ENCODE data around the gene SLC4A11. TPM values are rescaled to one million over a fixed set of nuclear protein-coding genes. Genes with fewer than 3 reads are reported as not detected.
A peak's percentile ranks its signal among the peaks of the same experiment; 100 is the strongest.

The SLC4A11 gene
- total RNA-seq, 2 experiments from 2014 or later, result 0.87 to 1.1 TPM

DNA sequence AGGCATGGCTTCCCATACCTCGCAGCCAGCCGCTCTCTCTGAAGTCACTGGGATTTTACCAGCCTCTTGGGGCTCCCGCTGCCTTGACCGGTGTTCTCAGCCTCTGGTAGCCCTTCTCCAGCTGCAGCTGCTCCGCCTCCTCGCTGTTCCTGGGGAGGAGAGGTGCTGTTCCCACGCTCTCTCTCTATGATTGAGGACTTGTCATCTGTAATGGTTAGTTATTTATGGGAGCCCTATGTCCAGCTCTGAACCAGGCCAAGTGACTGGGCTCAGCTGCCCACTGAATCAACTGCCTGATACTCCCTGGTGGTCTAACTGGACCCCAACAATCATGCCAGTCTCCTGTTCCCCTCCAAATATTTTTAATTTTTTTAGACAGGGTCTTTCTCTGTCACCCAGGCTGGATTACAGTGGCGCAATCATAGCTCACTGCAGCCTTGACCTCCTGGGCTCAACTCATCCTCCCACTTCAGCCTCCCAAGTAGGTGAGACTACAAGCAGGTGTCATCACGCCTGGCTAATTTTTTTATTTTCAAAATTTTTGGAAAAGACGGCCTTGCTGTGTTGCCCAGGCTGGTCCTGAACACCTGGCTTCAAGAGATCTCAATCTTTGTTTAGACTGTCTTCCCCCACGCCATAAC is 4.8 kb upstream of the SLC4A11 start:
- no peaks in the 10 kb centered on the region for H3K36me3 Mint-ChIP-seq

DNA sequence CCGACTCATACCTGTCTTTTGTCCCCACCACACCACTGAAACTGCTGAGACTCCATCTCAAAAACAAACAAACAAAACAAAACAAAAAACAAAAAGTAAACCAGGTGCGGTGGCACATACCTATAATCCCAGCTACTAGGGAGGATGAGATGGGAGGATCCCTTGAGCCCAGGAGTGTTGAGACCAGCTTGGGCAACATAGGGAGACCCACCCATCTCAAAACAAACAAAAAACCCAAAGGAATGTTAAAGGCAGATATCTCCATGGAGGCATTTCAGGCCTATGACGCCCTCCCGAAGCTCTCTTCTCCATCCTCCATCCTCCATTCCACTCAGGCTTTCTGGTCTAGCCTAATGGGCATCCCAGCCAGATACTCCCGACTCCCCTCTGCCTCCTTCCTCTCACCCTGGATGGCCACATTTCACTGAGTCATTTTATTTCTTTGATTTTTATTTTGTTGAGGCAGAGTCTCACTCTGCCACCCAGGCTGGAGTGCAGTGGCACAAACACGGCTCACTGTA is 3.2 kb upstream of the SLC4A11 start:
- Mint-ChIP-seq H3K27me3 (peaks cover 31% of the 10 kb centered on the region), H3K27ac (no peak overlapping the region), H3K36me3 (no peaks in the 10 kb centered on the region), H3K4me1 (ENCODE audit: low read depth) (peaks cover 6% of the 10 kb centered on the region), H3K4me3 (no peak overlapping the region), H3K9me3 (no peaks in the 10 kb centered on the region)
- POLR2A ChIA-PET, result interaction anchor here (0.6 kb wide), 1 partner anchor 141 kb away, joined by 4 read pairs; no protein-coding TSS in a partner anchor
- CTCF ChIA-PET, result interaction anchor here (0.6 kb wide), 1 partner anchor 165 kb away, joined by 5 read pairs; no protein-coding TSS in a partner anchor
- no peak for DNase-seq
- intact Hi-C loops (cut with micrococcal nuclease), result no loop called here

More for the DNA sequence above, 4.8 kb upstream of the SLC4A11 start:
- H3K27ac Mint-ChIP-seq, result no peak overlapping the region
- ChIA-PET CTCF (interaction anchor here (0.9 kb wide), 1 partner anchor 25 kb away, joined by 3 read pairs; no protein-coding TSS in a partner anchor), POLR2A (no interaction called here)
- DNase-seq, result no peak
- no peaks in the 10 kb centered on the region for H3K9me3 Mint-ChIP-seq
- H3K27me3 Mint-ChIP-seq, result peaks cover 31% of the 10 kb centered on the region
- no peak overlapping the region for H3K4me3 Mint-ChIP-seq
- H3K4me1 Mint-ChIP-seq (ENCODE audit: low read depth), result peaks cover 6% of the 10 kb centered on the region
- intact Hi-C loops (cut with micrococcal nuclease), result no loop called here

DNA sequence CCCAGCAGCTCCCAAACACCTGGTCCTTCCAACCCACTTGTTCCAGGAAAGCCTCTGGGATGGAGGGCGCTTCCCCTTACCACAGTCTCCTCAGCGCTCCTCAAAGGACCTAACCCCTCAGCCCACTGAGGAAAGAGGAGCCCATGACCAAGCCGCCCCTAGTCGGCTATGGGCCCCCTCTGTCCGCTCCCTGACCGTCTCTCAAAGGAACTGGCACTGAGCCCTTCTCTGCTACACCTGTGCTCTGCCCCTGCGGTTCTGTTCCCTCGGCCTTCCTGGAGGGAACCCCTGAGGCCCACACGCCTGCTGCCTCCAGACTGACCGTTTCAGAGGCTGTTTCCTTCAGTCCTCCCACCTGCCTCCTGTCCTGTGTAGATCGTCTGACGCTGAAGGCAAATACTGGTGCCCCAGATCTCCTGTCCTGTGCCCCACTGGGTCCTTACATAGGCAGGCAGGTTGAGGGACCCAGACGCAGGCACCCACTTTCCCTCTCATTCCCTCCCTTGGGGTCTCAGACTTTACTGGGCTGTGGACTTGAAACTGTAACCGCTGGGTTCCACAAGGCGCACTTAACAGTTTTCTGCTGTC is 1.9 kb upstream of the SLC4A11 start:
- ChIA-PET POLR2A (no interaction called here), CTCF (interaction anchor here (1.9 kb wide), 1 partner anchor 76 kb away, joined by 4 read pairs; no protein-coding TSS in a partner anchor)
- H3K36me3 Mint-ChIP-seq, result no peaks in the 10 kb centered on the region
- peaks cover 41% of the 10 kb centered on the region for H3K27me3 Mint-ChIP-seq
- H3K27ac Mint-ChIP-seq, result no peak overlapping the region
- no peak for DNase-seq
- H3K9me3 Mint-ChIP-seq, result no peaks in the 10 kb centered on the region
- H3K4me3 Mint-ChIP-seq, result no peak overlapping the region
- intact Hi-C loops (cut with micrococcal nuclease), result no loop called here
- H3K4me1 Mint-ChIP-seq (ENCODE audit: low read depth), result peaks cover 6% of the 10 kb centered on the region

DNA sequence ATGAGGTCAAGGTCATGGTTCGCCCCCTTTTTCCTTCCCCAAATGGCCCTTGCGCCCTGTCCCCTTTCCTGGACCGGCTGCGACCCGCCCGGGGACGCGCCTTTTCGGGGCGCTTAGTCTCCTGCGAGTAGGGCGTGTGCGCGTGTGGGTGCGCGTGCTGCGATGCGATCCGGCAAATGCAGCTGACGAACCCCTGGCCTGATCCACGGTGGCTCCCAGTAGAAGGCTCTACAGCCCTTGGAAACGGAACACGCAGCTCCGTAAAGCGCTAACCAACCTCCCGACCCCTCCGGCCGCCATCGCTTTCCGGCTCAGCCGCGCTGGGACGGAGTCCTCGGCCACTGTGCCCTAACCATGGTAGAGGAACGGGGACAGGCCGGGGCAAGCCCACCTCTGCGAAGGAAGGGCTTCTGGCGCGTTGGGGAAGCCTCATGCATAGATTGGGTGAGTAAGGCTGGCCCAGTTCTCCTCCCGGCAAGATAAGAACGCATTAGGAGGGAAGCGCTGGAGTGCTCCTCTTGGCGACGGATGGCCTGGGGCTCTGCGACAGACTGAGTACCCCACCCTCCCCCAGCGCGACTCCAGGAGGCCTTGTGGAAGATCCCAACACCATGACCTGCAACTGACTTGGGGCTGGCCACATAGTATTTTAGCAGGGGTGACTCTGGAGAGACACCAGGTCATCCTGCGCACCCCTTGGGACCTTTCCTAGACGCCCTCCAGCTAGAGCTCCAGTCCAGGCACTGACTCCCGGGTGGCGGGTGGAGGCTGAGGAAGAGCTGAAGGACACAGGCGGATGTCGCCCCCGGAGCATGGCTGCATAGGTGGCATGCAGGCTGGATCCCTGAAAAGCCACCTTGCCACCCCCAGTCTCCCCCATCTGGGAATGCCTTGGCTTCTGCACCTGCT is 1.1 kb upstream of the SLC4A11 start:
- Mint-ChIP-seq H3K27me3 (peaks cover 43% of the 10 kb centered on the region), H3K9me3 (no peaks in the 10 kb centered on the region), H3K4me3 (peak overlapping the region; percentile 75), H3K27ac (no peak overlapping the region), H3K36me3 (no peaks in the 10 kb centered on the region), H3K4me1 (ENCODE audit: low read depth) (peaks cover 6% of the 10 kb centered on the region)
- ChIA-PET POLR2A (no interaction called here), CTCF (interaction anchor here (1.0 to 2.0 kb wide), 3 partner anchors 19 to 77 kb away, joined by 3 to 5 read pairs (median 4); no protein-coding TSS in a partner anchor)
- intact Hi-C loops (cut with micrococcal nuclease), result loop anchor here (2.0 kb wide), 1 partner anchor 35 kb away; the partner anchor contains the start of gene DDRGK1
- DNase-seq, result peak; percentile 18

DNA sequence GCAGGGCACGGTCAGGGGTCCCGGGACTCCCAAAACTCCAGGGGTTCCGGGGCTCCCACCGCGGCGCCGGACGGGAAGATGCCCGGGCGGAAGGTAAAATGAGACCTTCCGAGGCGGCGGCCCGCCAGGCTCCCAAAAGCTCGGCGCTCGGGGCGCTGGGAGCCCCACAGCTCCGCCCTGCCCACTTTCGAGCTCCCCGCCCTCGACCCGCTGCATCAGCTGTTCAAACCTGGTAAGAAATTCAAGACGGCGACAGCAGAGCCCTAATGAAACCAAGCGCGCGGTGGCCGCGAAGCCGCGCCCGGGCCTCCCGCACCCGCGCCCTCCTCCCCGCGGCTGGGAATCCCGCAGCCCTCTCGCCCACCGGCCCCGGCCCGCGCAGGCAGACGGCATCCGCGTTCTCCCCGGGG is 369 bp downstream of the SLC4A11 start:
- POLR2A ChIA-PET, result interaction anchor here (0.6 kb wide), 1 partner anchor 236 kb away, joined by 3 read pairs; no protein-coding TSS in a partner anchor
- CTCF ChIA-PET, result interaction anchor here (1.9 to 2.0 kb wide), 2 partner anchors 38 to 78 kb away, joined by 4 to 5 read pairs; no protein-coding TSS in a partner anchor
- Mint-ChIP-seq H3K9me3 (no peaks in the 10 kb centered on the region), H3K4me1 (ENCODE audit: low read depth) (peaks cover 6% of the 10 kb centered on the region), H3K36me3 (no peaks in the 10 kb centered on the region), H3K27me3 (peaks cover 43% of the 10 kb centered on the region), H3K4me3 (peak overlapping the region; percentile 73), H3K27ac (no peak overlapping the region)
- intact Hi-C loops (cut with micrococcal nuclease), result loop anchor here (2.0 kb wide), 1 partner anchor 34 kb away; the partner anchor contains the start of gene DDRGK1
- peak; percentile 64 for DNase-seq

DNA sequence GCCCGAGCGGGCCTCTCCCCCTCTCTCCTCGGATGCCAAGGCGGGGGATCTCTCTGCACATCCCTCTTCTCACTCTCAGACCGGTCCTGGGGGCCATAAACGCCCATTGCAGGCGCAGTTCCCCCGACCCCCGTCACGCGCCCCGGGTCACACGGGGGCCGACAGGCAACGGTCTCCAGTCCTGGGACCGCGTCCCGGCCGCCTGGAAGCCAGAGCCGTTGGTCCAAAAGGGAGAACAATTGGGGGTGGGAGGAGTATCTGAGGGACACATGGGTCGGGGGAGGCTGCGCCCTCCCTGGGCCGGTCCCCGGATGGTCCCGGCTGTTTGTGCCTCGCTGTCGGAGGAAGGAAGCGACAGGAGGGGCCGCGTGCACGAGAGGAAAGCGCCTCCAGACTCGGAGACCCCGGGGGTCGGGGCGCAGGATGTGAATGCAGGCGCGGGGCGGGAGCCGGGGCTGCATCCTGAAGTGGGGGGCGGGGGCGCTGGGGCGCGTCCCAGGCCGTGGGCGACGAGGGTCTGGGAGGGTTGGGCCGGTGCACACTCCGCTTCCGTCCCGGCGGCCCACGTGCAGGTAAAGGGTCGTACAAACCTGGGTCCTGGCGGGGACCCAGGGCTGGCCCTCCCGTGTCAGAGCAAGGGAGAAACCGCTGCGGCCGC is 903 bp downstream of the SLC4A11 start:
- Mint-ChIP-seq H3K27ac (no peak overlapping the region), H3K9me3 (no peaks in the 10 kb centered on the region), H3K27me3 (peaks cover 43% of the 10 kb centered on the region), H3K36me3 (no peaks in the 10 kb centered on the region), H3K4me3 (peak overlapping the region; percentile 73), H3K4me1 (ENCODE audit: low read depth) (peaks cover 6% of the 10 kb centered on the region)
- intact Hi-C loops (cut with micrococcal nuclease), result loop anchor here (2.0 kb wide), 1 partner anchor 33 kb away; the partner anchor contains the start of gene DDRGK1
- ChIA-PET POLR2A (no interaction called here), CTCF (interaction anchor here (2.0 kb wide), 1 partner anchor 39 kb away, joined by 5 read pairs; no protein-coding TSS in a partner anchor)
- DNase-seq, result peak; percentile 16

DNA sequence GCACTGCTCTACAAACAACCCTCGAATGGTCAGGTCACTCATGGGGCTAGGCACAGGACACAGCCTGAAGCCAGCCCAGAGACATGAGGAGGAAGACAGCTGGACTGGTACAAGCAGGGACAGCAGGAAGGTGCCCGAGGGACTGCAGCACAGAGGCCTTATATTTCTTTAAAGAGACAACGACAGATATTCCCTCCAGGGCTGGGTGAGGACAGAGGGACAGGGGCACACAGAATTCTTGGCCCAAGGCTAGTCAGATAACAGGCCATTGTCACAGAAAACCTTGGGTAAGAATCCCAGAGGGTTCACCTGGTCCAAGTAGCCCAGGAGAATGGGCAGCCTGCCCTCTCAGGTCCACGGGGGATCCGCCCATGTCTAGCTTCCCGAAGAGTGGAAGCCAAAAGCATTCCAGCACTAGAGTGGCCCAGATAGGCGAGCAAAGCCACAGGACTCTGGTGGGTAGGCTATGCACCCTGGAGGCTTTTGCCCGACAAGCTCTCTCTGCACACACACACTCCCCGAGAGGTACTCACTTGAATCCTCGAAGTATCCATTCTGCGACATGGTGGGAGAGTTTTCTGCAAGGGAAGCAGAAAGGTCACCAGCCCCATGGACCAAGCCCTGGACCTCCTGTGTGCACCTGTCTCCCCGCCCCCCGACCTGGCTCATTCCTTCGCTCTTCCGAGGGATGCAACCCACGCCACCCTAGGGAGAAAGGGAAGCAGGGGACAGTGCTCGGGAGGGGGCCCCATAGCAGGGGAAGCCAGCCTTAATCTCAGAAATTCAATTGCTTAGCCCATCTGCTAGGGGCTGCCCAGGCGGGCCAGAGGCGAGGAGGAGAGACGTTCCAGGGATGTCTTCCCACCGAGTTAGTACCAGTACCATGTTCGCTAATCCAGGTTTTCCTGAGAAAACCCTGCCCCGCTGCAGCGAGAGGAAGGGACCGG is 1.7 kb downstream of the SLC4A11 start:
- no peak overlapping the region for H3K27ac Mint-ChIP-seq

DNA sequence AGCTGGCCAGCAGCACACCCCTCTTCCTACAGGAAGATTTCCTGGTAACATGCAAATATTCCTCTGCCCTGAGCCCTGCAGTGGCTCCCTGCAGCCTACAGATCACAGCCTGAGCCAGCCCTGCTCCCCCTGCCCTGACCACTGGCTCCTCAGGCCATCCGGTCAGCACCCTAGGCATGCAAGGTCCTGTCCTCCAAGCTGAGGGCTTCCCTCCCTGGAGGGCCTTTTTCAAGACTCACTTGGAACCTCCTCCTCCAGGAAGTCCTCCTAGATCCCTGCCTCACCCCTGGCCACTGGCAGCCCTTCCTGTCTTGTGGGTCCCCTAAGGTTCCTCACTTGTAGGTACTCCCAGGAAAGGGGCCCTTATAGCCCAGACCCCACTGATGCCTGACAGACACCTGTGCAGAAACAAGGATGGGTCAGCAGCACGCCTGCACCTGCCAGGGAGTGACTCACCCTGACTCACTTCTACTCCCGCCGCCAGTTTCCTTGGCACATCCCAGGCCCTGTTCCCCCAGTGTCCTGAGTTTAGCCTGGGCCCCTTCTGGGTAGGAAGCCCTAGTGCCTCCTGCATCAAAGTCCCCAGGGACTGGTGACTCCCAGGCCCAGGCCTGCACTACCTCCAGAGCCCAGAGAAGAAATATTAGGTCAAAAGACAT is 3.2 kb downstream of the SLC4A11 start:
- Mint-ChIP-seq H3K27me3 (peaks cover 33% of the 10 kb centered on the region), H3K9me3 (no peaks in the 10 kb centered on the region), H3K4me3 (peak overlapping the region; percentile 16), H3K27ac (no peak overlapping the region), H3K36me3 (no peaks in the 10 kb centered on the region), H3K4me1 (ENCODE audit: low read depth) (peaks cover 6% of the 10 kb centered on the region)
- POLR2A ChIA-PET, result no interaction called here
- intact Hi-C loops (cut with micrococcal nuclease), result no loop called here
- CTCF ChIA-PET, result no interaction called here
- no peak for DNase-seq

More for the DNA sequence above, 1.7 kb downstream of the SLC4A11 start:
- intact Hi-C loops (cut with micrococcal nuclease), result no loop called here
- ChIA-PET POLR2A (no interaction called here), CTCF (no interaction called here)
- no peak for DNase-seq
- no peaks in the 10 kb centered on the region for H3K36me3 Mint-ChIP-seq
- no peak overlapping the region for H3K4me3 Mint-ChIP-seq
- H3K27me3 Mint-ChIP-seq, result peaks cover 42% of the 10 kb centered on the region
- H3K9me3 Mint-ChIP-seq, result no peaks in the 10 kb centered on the region
- H3K4me1 Mint-ChIP-seq (ENCODE audit: low read depth), result peaks cover 6% of the 10 kb centered on the region

DNA sequence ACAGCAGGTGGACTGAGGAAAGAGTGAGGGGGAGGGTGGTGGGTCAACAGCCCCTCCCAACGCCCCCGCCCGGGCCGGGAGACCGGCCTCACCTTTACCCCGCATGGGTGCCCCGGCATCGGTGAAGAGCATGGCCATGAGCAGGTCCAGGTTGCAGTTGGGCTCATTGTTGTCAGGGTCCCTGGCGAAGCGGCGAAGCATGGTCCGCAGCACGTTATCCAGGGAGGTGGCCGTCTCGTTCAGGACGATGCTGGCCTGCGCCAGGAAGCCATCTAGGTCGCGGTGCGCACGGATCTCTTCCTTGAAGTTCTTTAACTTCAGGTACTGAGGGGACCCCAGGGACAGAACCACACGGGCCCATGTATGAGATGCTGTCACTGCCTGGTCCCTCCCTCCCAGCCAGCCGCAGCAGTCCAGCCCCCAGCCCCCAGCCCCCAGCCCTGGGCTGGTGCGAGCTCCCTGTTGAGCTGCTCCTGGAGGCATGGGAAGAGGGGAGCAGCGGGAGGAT is 4.9 kb downstream of the SLC4A11 start:
- Mint-ChIP-seq H3K27me3 (peaks cover 23% of the 10 kb centered on the region), H3K4me3 (no peak overlapping the region), H3K4me1 (ENCODE audit: low read depth) (no peaks in the 10 kb centered on the region), H3K27ac (no peak overlapping the region), H3K36me3 (no peaks in the 10 kb centered on the region), H3K9me3 (no peaks in the 10 kb centered on the region)
- ChIA-PET POLR2A (no interaction called here), CTCF (no interaction called here)
- intact Hi-C loops (cut with micrococcal nuclease), result no loop called here
- DNase-seq, result no peak

Measured in activated CD4-positive, alpha-beta memory T cell treated with anti-CD3 and anti-CD28 coated beads for 36 hours (primary cell).